GM23338 (cell line): ENCODE results near the gene SRCAP.

Experiments
- CREB1 ChIP-seq: fragments of 250-450 bp; sonication (Bioruptor Pico); IDR thresholded peaks from 2 replicates; pipeline ENCODE4 v1.5.0; 2020; ENCODE audit warnings: low read depth, mild to moderate bottlenecking, moderate library complexity
- CTCF ChIP-seq, 2 experiments: fragments of 200-600 bp in 1 of 2; sonication (generic) in 1 of 2; conservative IDR thresholded peaks; 2 replicates each; pipeline versions ENCODE4 v1.5.1 to v1.6.1; 2016 to 2017; ENCODE audit warnings: antibody characterized with exemption in 2 of 2, low read depth in 2 of 2, mild to moderate bottlenecking in 2 of 2, moderate library complexity in 1 of 2
- ETS1 ChIP-seq: IDR thresholded peaks from 2 replicates; pipeline ENCODE4 v1.6.1; 2016; ENCODE audit warnings: antibody characterized with exemption
- EZH2 ChIP-seq: fragments of 200-600 bp; sonication (generic); IDR thresholded peaks from one replicate; pipeline ENCODE4 v1.8.0; 2017; ENCODE audit warnings: antibody characterized with exemption, mild to moderate bottlenecking, low read depth; ENCODE audit not compliant: unreplicated experiment
- EZH2phosphoT487 ChIP-seq: fragments of 200-600 bp; sonication (generic); IDR thresholded peaks from one replicate; pipeline ENCODE4 v1.8.1; 2018; ENCODE audit warnings: antibody characterized with exemption; ENCODE audit not compliant: unreplicated experiment
- POLR2AphosphoS5 ChIP-seq: IDR thresholded peaks from 2 replicates; pipeline ENCODE4 v1.6.1; 2016; ENCODE audit warnings: antibody characterized with exemption, low read depth
- REST ChIP-seq: IDR thresholded peaks from one replicate; pipeline ENCODE4 v1.6.1; 2018; ENCODE audit warnings: antibody characterized with exemption; ENCODE audit not compliant: unreplicated experiment
- STAT1 ChIP-seq: IDR thresholded peaks from one replicate; pipeline ENCODE4 v1.6.1; 2016; ENCODE audit warnings: antibody characterized with exemption; ENCODE audit not compliant: unreplicated experiment

DNA sequence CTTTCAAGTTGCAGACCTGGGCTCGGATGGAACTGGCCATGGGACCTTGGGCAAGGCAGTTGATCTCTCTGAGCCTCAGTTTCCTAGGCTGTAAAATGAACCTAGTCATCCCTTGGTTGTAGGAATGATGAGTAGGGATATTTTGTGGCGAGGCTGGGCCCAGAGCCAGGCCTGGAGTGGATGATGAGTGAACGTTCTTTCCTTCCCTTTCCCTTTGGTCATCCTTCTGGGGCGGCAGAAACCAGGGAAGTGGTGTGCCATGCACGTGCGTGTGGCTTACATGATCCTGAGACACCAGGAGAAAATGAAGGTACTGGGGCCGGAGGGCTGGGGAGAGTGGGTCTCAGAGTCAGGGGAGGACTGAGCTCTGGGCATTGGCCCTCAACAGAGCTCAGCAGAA lies 32.3 kb upstream of the SRCAP start:
- TF ChIP-seq CTCF (conservative IDR thresholded peaks at IDR 0.05; ENCODE audit: low read depth in 2 of 2) (no peak), ETS1 (no peak), EZH2 (no peak), CREB1 (CRISPR knock-in tag) (no peak), EZH2phosphoT487 (no peak), REST (no peak), POLR2AphosphoS5 (no peak), STAT1 (no peak)
